Liver (tissue), 9 donors: Measurements from ENCODE around the gene CCS. TPM values are rescaled to one million over a fixed set of nuclear protein-coding genes. Genes with fewer than 3 reads are reported as not detected.
"Not testable (repeated sequence)": the region's sequence is repeated elsewhere in the genome, so short reads cannot be mapped to it uniquely, and the experiment has no call there.

Source experiments
- DNase-seq: peaks from one replicate; pipeline ENCODE4 v3.0.0-alpha.2; 2017; ENCODE audit warnings: low spot score
- H3K27ac ChIP-seq, 2 donors: one replicate each; pipeline ENCODE4 v1.7.0; 2013; ENCODE audit warnings: inconsistent platforms in 2 of 2, low read length in 2 of 2, control low read depth in 1 of 2, low read depth in 1 of 2, mild to moderate bottlenecking in 1 of 2
- H3K27me3 ChIP-seq, 4 donors: one replicate each; pipeline versions ENCODE4 v1.6.1 to v1.7.0; 2013; ENCODE audit warnings: low read length in 3 of 4, inconsistent platforms in 1 of 4, mild to moderate bottlenecking in 1 of 4, moderate library complexity in 1 of 4; ENCODE audit not compliant: control insufficient read depth in 4 of 4, insufficient read depth in 4 of 4
- H3K36me3 ChIP-seq, 4 donors: one replicate each; pipeline versions ENCODE4 v1.6.1 to v1.7.0; 2013; ENCODE audit warnings: low read length in 3 of 4, mild to moderate bottlenecking in 3 of 4, low read depth in 1 of 4, moderate library complexity in 1 of 4; ENCODE audit not compliant: control insufficient read depth in 4 of 4, insufficient read depth in 3 of 4
- H3K4me1 ChIP-seq, 4 donors: one replicate each; pipeline versions ENCODE4 v1.6.1 to v1.7.0; 2013; ENCODE audit warnings: low read length in 3 of 4, mild to moderate bottlenecking in 3 of 4, moderate library complexity in 1 of 4; ENCODE audit not compliant: control insufficient read depth in 4 of 4, insufficient read depth in 4 of 4
- H3K4me3 ChIP-seq, 3 donors: one replicate each; pipeline versions ENCODE4 v1.6.1 to v1.7.0; 2013; ENCODE audit warnings: low read length in 3 of 3, control low read depth in 1 of 3, low read depth in 1 of 3, mild to moderate bottlenecking in 1 of 3
- H3K9ac ChIP-seq, 2 donors: one replicate each; pipeline ENCODE4 v1.7.0; 2013; ENCODE audit warnings: low read length in 2 of 2, mild to moderate bottlenecking in 2 of 2, moderate library complexity in 2 of 2, control low read depth in 1 of 2, low read depth in 1 of 2
- H3K9me3 ChIP-seq, 4 donors: one replicate each; pipeline versions ENCODE4 v1.6.1 to v1.7.0; 2013; ENCODE audit warnings: low read length in 3 of 4; ENCODE audit not compliant: control insufficient read depth in 4 of 4
- EGR1 ChIP-seq, 2 donors: IDR thresholded peaks; 2 replicates each; pipeline ENCODE4 v1.6.1; 2016 to 2018; ENCODE audit warnings: antibody characterized with exemption in 2 of 2, low read depth in 2 of 2
- FOXA1 ChIP-seq: IDR thresholded peaks from 2 replicates; pipeline ENCODE4 v1.6.1; 2016; ENCODE audit warnings: antibody characterized with exemption
- FOXA2 ChIP-seq: IDR thresholded peaks from 2 replicates; pipeline ENCODE4 v1.6.1; 2016; ENCODE audit warnings: antibody characterized with exemption
- GABPA ChIP-seq, 2 donors: IDR thresholded peaks in 1 of 2; conservative IDR thresholded peaks in 1 of 2; 2 replicates each; pipeline ENCODE4 v1.6.1; 2016; ENCODE audit warnings: antibody characterized with exemption in 2 of 2, mild to moderate bottlenecking in 1 of 2, moderate library complexity in 1 of 2
- HNF4A ChIP-seq, 2 donors: conservative IDR thresholded peaks; 2 replicates each; pipeline ENCODE4 v1.6.1; 2016; ENCODE audit warnings: antibody characterized with exemption in 2 of 2, mild to moderate bottlenecking in 2 of 2
- HNF4G ChIP-seq: IDR thresholded peaks from 2 replicates; pipeline ENCODE4 v1.6.1; 2016; ENCODE audit warnings: antibody characterized with exemption
- JUND ChIP-seq, 2 donors: IDR thresholded peaks; 2 replicates each; pipeline ENCODE4 v1.6.1; 2016; ENCODE audit warnings: antibody characterized with exemption in 2 of 2
- NR2F2 ChIP-seq: IDR thresholded peaks from 2 replicates; pipeline ENCODE4 v1.6.1; 2016; ENCODE audit warnings: antibody characterized with exemption
- RAD21 ChIP-seq, 2 donors: IDR thresholded peaks; 2 replicates each; pipeline ENCODE4 v1.6.1; 2016; ENCODE audit warnings: antibody characterized with exemption in 2 of 2, mild to moderate bottlenecking in 2 of 2
- RXRA ChIP-seq, 2 donors: IDR thresholded peaks; 2 replicates each; pipeline ENCODE4 v1.6.1; 2017 to 2018; ENCODE audit warnings: antibody characterized with exemption in 2 of 2, mild to moderate bottlenecking in 1 of 2
- SP1 ChIP-seq: IDR thresholded peaks from 2 replicates; pipeline ENCODE4 v1.6.1; 2018; ENCODE audit warnings: antibody characterized with exemption, mild to moderate bottlenecking
- TAF1 ChIP-seq: conservative IDR thresholded peaks from 2 replicates; pipeline ENCODE4 v1.6.1; 2016; ENCODE audit warnings: antibody characterized with exemption, mild to moderate bottlenecking
- YY1 ChIP-seq: IDR thresholded peaks from 2 replicates; pipeline ENCODE4 v1.6.1; 2016; ENCODE audit warnings: antibody characterized with exemption, mild to moderate bottlenecking
- WGBS: extraction: QIAGEN DNeasy Blood & Tissue Kit; methylation state at CpG from one replicate; pipeline ENCODE4 v1.1.7; 2013; 5-methylcytosine and 5-hydroxymethylcytosine counted together
- polyA plus RNA-seq, 2 donors: library from polyadenylated mRNA; stranded (reverse) in 1 of 2; unstranded in 1 of 2; fragments of 200-250 nt in 1 of 2; fragments of >200 nt in 1 of 2; fragmentation: Nextera tagmentation in 1 of 2; extraction: Ambion mirVana in 1 of 2; gene quantifications; one replicate each; pipeline versions ENCODE4 v1.2.1 to v1.2.3, GENCODE V29; 2013 to 2015
- total RNA-seq, 2 donors: library from RNA; depleted of rRNA; stranded (reverse); fragments of >200 nt; gene quantifications; one replicate each; pipeline ENCODE4 v1.2.3, GENCODE V29; 2014
- TF ChIP-seq, protein P1 (sequence below): IDR thresholded peaks from 2 replicates; pipeline ENCODE4 v1.6.1; 2016; ENCODE audit warnings: antibody characterized with exemption
- TF ChIP-seq, protein P2 (sequence below): IDR thresholded peaks from 2 replicates; pipeline ENCODE4 v1.6.1; 2016; ENCODE audit warnings: antibody characterized with exemption
- TF ChIP-seq, protein P3 (sequence below): IDR thresholded peaks from 2 replicates; pipeline ENCODE4 v1.6.1; 2016; ENCODE audit warnings: antibody characterized with exemption
- TF ChIP-seq, protein P4 (sequence below): IDR thresholded peaks from 2 replicates; pipeline ENCODE4 v1.6.1; 2016; ENCODE audit warnings: antibody characterized with exemption, mild to moderate bottlenecking
- TF ChIP-seq, protein P5 (sequence below): fragments of 150-350 bp; IDR thresholded peaks from 2 replicates; pipeline ENCODE4 v1.5.1; 2017; ENCODE audit warnings: improper control_type of control experiment, low read depth, low read length; ENCODE audit not compliant: missing input control
- donor health status: healthy.
- donor health status: healthy.
- donor health status: healthy.
- donor health status: healthy.
- donor health status: healthy.

The CCS gene
- total and polyA plus RNA-seq, 4 donors = 30.2 to 80.2 (median 46.8) TPM

DNA sequence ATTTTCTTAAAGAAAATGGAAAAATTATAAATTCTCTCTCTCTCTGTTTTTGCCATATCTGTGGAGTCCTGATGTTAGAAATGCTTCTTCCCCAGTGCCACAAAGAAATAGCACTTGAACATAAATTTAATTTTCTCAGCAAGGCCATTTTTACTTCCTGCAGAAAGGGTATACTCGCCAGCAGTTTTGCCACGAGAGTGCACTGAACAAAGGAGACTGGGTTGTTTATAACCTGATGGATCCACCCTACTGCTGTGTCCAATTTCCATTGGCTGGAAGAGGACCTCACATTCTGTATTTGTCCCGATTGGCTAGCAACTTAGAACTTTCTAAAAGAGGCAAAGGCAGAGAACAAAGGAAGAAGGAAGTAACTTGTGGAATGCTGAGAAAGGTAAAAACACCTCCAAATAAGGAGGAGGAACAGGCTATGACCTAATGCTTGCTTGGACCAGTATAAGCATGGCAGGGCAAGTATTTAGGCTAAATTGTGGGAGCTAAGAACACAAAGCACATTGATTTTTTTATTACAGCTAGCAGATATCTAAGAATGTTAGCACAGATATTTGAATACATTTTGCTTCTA, 10.3 kb upstream of the CCS start:
- H3K4me1 ChIP-seq, H3K36me3 ChIP-seq, H3K4me3 ChIP-seq, H3K9me3 ChIP-seq, H3K9ac ChIP-seq, H3K27ac ChIP-seq, DNase-seq, H3K27me3 ChIP-seq: not testable (repeated sequence)
- 89% methylated on average over 3 of the region's 3 CpGs for WGBS

DNA sequence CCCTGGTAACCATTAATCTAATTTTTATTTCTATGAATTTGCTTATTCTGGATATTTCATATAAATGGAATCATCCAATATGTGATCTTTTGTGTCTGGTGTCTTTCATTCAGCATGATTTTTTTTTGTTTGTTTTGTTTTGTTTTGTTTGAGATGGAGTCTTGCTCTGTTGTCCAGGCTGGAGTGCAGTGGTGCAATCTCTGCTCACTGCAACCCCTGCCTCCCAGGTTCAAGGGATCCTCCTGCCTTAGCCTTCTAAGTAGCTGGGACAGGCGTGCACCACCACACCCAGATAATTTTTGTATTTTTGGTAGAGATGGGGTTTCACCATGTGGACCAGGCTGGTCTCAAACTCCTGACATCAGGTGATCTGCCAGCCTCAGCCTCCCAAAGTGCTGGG, 7.5 kb upstream of the CCS start:
- H3K9me3 ChIP-seq, DNase-seq, H3K27me3 ChIP-seq, H3K9ac ChIP-seq, H3K4me3 ChIP-seq, H3K4me1 ChIP-seq, H3K27ac ChIP-seq, H3K36me3 ChIP-seq: not testable (repeated sequence)
- WGBS = 86% methylated on average over 1 of the region's 1 CpG

DNA sequence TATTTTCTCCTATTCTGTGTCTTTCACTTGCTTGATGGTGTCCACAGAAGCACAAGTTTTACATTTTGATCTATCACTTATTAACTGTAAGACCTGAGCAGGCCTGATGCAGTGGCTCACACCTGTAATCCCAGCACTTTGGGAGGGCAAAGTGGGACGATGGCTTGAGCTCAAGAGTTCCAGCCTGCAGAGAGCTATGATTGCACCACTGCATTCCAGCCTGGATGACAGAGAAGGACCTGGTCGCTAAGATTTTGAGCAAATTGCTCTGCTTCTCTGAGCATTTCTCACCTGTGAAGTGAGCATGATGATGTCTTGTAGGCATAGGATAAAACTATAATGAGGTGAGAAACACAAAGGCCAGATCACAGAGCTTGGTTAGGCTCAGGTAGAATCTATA, 6.8 kb upstream of the CCS start:
- H3K4me1 ChIP-seq = peaks cover 3 to 5% (median 4%) of the 10 kb centered on the region in 4 donors
- H3K27ac ChIP-seq = no peak overlapping the region
- H3K9ac ChIP-seq = no peak overlapping the region
- no peak for TF ChIP-seq FOXA1
- no peak for TF ChIP-seq RXRA (IDR thresholded peaks at IDR 0.05)
- TF ChIP-seq, protein P1, sequence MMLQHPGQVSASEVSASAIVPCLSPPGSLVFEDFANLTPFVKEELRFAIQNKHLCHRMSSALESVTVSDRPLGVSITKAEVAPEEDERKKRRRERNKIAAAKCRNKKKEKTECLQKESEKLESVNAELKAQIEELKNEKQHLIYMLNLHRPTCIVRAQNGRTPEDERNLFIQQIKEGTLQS = no peak
- no peak for TF ChIP-seq TAF1
- TF ChIP-seq FOXA2 = no peak
- TF ChIP-seq RAD21 (IDR thresholded peaks at IDR 0.05) = no peak
- TF ChIP-seq, protein P2, sequence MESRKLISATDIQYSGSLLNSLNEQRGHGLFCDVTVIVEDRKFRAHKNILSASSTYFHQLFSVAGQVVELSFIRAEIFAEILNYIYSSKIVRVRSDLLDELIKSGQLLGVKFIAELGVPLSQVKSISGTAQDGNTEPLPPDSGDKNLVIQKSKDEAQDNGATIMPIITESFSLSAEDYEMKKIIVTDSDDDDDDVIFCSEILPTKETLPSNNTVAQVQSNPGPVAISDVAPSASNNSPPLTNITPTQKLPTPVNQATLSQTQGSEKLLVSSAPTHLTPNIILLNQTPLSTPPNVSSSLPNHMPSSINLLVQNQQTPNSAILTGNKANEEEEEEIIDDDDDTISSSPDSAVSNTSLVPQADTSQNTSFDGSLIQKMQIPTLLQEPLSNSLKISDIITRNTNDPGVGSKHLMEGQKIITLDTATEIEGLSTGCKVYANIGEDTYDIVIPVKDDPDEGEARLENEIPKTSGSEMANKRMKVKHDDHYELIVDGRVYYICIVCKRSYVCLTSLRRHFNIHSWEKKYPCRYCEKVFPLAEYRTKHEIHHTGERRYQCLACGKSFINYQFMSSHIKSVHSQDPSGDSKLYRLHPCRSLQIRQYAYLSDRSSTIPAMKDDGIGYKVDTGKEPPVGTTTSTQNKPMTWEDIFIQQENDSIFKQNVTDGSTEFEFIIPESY = no peak
- no peak for TF ChIP-seq HNF4G
- TF ChIP-seq NR2F2 = no peak
- no peak for TF ChIP-seq GABPA (IDR thresholded peaks at IDR 0.05 in 1 of 2, conservative IDR thresholded peaks at IDR 0.05 in 1 of 2)
- TF ChIP-seq YY1 = no peak
- TF ChIP-seq, protein P3, sequence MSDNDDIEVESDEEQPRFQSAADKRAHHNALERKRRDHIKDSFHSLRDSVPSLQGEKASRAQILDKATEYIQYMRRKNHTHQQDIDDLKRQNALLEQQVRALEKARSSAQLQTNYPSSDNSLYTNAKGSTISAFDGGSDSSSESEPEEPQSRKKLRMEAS = no peak
- TF ChIP-seq HNF4A (conservative IDR thresholded peaks at IDR 0.05) = no peak
- no peak for TF ChIP-seq EGR1 (IDR thresholded peaks at IDR 0.05; ENCODE audit: low read depth in 2 of 2)
- TF ChIP-seq, protein P4, sequence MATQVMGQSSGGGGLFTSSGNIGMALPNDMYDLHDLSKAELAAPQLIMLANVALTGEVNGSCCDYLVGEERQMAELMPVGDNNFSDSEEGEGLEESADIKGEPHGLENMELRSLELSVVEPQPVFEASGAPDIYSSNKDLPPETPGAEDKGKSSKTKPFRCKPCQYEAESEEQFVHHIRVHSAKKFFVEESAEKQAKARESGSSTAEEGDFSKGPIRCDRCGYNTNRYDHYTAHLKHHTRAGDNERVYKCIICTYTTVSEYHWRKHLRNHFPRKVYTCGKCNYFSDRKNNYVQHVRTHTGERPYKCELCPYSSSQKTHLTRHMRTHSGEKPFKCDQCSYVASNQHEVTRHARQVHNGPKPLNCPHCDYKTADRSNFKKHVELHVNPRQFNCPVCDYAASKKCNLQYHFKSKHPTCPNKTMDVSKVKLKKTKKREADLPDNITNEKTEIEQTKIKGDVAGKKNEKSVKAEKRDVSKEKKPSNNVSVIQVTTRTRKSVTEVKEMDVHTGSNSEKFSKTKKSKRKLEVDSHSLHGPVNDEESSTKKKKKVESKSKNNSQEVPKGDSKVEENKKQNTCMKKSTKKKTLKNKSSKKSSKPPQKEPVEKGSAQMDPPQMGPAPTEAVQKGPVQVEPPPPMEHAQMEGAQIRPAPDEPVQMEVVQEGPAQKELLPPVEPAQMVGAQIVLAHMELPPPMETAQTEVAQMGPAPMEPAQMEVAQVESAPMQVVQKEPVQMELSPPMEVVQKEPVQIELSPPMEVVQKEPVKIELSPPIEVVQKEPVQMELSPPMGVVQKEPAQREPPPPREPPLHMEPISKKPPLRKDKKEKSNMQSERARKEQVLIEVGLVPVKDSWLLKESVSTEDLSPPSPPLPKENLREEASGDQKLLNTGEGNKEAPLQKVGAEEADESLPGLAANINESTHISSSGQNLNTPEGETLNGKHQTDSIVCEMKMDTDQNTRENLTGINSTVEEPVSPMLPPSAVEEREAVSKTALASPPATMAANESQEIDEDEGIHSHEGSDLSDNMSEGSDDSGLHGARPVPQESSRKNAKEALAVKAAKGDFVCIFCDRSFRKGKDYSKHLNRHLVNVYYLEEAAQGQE = no peak
- TF ChIP-seq JUND (IDR thresholded peaks at IDR 0.05) = no peak
- TF ChIP-seq, protein P5, sequence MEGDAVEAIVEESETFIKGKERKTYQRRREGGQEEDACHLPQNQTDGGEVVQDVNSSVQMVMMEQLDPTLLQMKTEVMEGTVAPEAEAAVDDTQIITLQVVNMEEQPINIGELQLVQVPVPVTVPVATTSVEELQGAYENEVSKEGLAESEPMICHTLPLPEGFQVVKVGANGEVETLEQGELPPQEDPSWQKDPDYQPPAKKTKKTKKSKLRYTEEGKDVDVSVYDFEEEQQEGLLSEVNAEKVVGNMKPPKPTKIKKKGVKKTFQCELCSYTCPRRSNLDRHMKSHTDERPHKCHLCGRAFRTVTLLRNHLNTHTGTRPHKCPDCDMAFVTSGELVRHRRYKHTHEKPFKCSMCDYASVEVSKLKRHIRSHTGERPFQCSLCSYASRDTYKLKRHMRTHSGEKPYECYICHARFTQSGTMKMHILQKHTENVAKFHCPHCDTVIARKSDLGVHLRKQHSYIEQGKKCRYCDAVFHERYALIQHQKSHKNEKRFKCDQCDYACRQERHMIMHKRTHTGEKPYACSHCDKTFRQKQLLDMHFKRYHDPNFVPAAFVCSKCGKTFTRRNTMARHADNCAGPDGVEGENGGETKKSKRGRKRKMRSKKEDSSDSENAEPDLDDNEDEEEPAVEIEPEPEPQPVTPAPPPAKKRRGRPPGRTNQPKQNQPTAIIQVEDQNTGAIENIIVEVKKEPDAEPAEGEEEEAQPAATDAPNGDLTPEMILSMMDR = no peak
- no peak for TF ChIP-seq SP1
- H3K36me3 ChIP-seq = no peaks in the 10 kb centered on the region
- no peaks in the 10 kb centered on the region for H3K9me3 ChIP-seq
- no peaks in the 10 kb centered on the region for H3K27me3 ChIP-seq
- no peak for DNase-seq
- 63% methylated on average over 2 of the region's 2 CpGs for WGBS
- H3K4me3 ChIP-seq = no peak overlapping the region

DNA sequence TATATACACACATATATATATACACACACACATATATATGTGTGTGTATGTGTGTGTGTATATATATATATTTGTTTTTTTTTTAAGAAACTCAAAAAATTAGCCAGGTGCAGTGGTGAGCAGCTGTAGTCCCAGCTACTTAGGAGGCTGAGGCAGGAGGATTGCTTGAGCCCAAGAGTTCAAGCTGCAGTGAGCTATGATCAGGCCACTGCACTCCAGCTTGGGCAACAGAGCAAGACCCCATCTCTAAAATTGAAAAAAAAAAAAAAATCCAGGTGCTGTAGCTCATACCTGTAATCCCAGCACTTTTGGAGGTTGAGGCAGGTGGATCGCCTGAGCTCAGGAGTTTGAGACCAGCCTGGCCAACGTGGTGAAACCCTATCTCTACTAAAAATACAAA, 3.7 kb upstream of the CCS start:
- not testable (repeated sequence) for H3K9me3 ChIP-seq, H3K4me3 ChIP-seq, DNase-seq, H3K9ac ChIP-seq, H3K27me3 ChIP-seq, H3K27ac ChIP-seq, H3K36me3 ChIP-seq
- peaks cover 10 to 31% (median 20%) of the 10 kb centered on the region in 4 donors for H3K4me1 ChIP-seq
- 84% methylated on average over 2 of the region's 2 CpGs for WGBS
